ENCODE data around the gene RNF10.
"Not testable (repeated sequence)": the region's sequence is repeated elsewhere in the genome, so short reads cannot be mapped to it uniquely, and the experiment has no call there.

Gene RNF10

DNA sequence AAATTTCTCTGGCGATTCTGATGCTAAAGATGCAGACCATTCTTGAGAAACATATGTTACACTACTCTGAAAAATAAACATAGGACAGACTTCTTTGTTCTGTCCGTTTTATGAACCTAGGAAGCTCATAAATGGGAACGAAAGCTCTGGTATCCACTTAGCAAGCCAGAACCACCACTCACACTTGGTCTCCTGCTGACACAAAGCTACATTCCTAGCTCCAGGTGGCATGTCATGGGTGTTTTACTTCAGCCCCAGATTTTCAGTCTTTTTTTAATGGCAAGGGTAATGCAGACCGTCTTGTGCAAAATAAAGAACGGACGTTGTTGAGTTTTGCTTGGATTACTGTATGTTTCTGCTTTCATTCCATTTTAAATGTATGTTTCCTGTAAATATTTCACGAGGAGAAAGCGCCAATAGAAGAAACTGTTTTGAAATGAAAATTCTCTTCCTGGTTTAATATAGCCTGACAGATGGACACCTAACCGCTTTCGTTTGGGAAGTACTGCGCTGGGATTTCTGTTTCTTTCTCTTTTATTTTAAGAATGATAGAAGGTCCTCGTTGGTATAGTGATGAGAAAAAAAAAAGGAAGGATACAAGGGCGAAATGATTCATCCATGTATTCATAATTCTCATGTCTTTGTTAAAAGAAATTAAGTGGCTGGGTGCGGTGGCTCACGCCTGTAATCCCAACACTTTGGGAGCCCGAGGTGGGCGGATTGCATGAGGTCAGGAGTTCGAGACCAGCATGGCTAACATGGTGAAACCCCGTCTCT lies 4.3 kb upstream of the RNF10 start:
- no peak for DNase-seq

DNA sequence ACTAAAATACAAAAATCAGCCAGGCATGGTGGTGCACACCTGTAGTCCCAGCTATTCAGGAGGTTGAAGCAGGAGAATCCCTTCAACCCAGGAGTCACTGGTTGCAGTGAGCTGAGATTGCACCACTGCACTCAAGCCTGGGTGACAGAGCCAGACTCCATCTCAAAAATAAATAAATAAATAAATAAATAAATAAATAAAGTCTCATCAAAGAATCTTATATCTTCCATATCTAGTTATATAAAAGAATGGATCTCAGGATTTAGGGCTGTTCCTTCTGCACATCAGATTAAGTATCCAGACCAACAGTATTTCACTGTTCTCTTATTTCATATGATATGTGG lies 3.8 kb upstream of the RNF10 start:
- not testable (repeated sequence) for DNase-seq

DNA sequence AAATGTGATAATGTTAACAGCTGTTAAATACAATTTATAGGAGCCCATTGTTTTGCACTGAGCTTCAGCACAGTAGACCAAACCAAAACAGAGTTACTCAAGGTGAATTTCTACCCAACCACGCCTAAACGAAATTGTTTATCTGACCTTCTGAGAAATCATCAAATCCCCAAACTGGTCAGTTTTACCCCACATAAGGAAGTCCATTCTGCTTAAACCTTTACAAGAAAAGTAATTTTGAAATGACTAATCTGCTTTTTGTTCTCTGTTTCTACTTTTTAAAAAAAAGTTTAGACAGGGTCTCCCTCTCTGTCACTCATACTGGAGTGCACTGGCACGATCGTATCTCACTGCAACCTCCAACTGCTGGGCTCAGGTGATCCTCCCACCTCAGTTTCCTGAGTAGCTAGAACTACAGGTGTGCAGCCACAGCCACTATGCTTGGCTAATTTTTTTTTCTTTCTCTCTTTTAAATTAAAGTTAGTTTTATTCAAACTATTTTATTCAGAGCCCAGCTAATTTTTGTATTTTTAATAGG lies 1.4 kb upstream of the RNF10 start:
- no peak for DNase-seq

DNA sequence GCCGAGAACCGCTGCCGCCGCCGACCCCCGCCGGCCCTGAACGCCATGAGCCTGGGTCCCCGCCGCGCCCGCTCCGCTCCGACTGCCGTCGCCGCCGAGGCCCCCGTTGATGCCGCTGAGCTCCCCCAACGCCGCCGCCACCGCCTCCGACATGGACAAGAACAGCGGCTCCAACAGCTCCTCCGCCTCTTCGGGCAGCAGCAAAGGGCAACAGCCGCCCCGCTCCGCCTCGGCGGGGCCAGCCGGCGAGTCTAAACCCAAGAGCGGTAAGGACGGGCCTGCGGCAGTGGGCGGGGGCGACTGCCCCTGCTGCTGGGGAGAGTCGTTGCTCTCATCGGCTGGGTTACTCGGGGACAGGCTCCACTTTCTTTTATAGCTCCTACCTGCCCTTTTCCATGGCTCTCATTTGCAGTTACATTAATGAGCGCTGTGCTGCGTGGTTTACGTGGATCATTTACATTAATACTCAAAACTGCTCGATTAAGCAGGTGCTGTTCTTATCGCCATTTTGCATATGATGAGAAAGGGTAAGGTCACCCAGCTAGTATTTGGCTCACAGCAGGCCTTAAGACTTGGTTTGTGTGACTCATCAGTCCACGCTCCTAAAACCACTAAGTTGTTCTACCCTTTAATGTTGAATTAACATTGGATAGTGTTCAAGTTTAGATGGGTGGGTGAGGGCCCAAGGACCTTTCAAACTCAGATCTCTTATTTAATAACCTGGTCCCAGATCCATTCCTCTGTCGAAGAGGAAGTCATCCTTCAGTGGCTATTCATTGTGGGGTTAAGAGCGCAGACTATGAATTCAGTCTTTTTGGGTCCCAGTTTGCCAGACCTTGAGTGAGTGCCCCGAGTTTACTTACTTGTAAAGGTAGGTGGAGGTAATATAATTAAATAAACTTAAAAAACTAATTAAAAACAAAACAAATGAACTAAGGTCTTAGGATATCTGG lies 823 bp downstream of the RNF10 start:
- DNase-seq = no peak

DNA sequence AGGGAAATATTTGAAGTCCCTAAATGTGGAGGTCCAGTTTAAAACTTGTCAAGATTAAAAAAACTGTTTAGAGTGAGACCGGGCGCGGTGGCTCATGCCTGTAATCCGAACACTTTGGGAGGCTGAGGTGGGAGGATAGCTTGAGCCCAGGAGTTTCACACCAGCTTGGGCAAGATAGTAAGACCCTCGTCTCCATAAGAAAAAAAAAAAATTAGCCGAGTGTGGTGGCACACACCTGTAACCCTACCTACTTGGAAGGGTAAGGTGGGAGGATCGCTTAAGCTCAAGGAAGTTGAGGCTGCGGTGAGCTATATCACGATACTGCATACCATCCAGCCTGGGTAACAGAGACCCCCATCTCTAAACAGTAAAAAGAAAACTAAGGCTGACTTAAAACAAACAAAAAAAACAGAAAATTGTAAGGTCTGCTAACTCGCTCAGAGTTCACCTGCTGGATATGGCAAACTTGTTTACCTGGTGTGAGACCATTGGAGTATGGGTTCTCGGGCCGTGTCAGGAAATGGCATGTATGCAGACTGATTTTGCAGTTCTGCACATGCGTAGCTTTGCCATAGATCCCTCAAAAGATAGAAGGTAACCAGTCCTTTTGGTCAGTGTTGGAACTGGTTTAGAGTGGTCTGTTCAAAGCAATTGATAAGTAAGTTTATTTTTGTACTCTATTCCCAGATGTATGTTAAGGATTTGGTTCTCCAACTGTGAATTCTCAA lies 2.1 kb downstream of the RNF10 start:
- no peak for DNase-seq

DNA sequence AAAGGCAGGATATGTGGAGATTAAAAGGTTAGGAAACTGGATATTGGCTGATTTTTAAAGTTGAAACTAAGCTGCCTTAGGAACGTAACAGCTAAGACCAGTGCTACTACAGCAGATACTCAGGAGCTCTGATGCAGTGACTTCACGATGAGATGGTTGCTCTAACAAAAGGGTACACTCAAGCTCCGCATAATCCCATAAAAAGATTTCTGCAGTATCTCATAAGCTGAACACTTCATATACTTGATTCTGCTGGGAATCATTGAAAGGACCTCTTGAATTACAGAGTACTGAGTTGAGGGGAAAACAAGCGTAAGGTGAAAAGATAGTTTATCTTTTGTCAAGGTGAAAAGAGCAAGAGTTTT lies 3.7 kb downstream of the RNF10 start:
- no peak for DNase-seq

DNA sequence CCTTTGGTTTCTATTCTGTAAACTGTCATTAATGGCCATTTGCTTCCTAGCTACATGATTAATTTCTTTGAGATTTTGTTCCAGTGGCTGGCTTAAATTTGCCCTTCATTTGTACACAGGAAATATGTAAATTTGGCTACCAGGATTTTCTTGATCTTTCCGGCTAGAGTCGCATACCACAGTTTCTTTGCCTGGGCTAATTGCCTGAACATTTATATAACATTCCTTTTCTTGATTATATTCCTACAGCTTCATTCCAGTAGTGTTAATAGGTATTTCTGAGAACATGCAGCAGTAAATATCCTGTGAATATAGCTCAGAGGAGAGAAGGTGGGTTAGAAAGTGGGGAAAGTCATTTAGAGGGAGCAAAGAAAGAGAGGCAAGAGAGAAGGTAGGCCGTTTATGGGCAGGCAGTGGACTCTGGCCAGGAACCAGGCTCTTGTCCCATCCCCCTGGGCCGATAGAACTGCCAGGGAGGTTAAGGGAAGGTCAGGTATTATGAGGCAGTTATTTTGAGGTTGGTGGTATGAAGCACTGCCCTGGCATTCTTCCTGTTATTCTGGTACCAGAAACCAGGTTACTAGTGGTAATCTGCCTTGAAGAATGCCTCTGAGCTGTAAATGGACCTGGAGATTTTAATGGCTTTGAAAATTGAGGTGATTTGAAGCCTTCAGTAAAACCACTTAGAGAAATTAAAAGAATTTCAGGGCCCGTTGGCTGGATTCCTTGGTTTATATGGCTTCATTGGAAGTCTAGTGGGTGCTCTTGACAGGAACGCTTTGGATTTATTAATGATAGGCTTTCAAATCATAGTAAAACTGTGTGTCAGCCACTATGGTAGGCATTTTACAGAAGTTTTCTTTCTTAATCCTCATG lies 4.4 kb downstream of the RNF10 start:
- DNase-seq = no peak

DNA sequence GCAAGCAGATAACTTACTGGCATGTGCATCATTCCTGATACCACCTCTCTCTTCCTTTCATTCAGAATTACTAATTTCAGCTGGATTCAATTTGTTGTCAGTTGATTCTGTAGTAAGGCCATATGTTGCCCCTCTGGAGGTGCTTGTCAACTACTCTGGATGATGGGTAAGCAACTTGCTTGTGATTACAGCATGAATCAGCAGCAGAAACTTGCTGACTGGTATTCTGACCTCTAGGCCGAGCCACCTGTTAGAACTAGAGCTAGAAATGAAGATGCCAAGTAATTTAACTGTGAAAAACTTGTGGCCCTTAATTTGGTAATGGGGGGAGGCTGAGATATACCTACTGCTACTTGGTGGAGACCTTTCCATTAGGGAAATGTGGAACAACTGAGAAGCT lies 5.1 kb downstream of the RNF10 start:
- no peak for DNase-seq

DNA sequence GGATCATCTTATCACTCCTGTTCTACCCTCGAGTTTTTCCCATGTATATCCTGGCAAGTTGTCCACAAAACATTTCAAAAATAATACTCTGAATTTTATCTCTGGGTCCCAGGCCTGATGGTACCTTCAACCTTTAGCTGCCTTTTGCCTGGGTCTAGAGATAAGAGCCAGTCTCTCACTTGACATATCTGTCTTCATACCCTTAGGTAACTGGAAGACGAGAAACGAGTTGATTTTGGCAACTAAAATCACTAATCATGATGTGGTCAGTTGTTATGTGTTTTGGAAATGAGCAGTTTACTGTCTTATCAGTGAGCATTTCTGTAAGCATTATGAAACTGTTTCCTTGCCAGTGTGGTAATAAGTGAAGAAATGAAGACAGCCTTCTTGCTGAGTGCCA lies 6.3 kb downstream of the RNF10 start:
- DNase-seq = no peak

DNA sequence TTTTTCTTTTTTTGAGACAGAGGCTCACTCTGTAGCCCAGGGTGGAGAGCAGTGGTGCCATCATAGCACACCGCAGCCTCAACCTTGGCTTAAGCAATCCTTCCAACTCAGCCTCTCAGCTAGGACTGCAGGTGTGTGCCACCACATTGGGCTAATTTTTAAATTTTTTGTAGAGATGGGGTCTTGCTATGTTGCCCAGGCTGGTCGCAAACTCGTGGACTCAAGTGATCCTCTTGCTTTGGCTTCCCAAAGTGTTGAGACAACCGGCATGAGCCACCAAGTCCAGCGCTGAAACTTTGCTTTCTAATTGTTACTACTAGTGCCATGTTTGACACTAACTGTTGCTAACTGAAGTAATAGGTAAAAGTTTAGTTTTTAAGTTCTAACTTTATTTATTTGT lies 8.0 kb downstream of the RNF10 start:
- no peak for DNase-seq

DNA sequence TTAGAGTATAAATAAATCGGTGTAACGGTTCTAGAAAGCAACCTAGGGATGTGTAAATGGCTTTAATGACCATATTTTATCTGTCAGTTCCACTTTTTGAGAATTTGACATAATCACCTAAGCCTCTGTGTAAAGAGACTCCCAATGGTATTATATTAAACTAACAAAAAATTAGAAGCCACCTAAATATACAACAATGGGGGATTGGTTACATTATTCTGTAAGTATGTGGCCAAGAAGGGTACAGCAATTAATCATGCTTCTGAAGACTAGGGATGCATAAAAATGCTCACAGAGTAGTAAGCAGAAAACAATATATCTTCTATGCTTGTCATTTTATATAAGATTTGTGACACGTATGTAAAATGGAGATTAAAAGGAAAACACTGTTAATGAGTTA lies 10.5 kb downstream of the RNF10 start:
- no peak for DNase-seq

DNA sequence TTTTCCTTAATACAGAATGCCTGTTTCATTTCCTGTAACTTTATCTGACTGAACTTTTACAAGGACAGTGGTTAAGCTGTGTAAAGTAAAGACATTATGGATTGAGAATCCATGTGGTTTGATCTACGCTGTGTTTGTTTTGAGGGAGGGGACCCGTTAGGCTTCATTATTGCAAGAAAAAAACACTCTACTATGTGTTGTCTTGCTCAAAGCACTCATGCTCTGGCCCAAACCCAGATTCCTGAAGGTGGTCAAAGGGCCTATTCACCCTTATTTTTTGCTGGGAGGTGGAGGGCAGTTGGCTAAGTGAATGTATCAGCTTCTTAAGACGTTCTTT lies 11.9 kb downstream of the RNF10 start:
- no peak for DNase-seq

DNA sequence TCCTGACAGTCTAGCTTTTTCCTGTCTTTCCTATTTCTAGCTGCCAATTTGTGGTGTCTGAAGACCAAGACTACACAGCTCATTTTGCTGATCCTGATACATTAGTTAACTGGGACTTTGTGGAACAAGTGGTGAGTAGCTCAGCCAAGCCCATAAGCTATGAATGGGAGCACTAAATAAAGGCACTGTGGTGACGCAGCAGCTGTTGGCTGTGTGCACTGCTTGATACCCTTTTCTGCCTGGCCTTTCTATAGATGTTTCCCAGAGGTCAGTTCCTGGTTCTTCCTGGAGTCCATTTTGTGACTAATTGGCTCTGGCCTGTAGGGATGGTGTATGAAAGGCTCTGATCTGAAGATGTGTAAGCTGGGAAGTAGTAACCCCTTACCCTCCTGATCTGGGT lies 20.5 kb downstream of the RNF10 start:
- no peak for DNase-seq

DNA sequence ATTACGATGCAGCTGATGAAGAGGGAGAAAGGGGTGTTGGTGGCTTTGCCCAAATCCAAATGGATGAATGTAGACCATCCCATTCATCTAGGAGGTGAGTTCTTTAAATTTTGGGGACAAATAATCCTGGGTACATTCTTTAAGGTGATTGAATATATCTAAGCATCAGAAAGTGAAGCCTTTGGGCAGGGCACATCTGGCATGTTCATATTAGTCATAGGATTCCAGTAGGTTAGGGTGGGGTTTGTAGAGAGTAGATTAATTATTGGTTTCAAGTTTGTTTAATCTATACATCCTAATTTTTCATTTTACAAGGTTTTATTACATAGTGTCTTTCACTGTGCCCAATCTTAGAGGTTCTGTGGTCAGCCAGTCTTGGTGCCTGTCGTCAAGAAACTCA lies 23.4 kb downstream of the RNF10 start:
- DNase-seq = no peak

DNA sequence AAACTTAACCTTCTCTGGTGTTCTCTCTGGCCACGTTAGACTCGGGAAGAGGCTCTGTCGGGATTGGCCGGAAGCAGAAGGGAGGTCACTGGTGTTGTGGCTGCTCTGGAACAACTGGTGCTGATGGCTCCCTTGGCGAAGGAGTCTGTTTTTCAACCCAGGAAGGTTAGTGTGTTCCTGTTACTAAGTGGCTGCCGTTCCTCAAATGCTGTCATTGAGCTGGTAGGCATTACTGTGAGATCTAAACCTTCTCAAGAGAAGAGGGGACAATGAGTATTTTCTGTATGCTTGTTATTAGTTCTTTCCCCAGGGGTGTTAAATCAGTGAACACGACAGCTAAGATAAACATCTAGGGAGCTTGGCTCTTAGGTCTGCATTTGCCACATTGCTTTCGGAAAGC lies 28.8 kb downstream of the RNF10 start:
- DNase-seq = no peak

DNA sequence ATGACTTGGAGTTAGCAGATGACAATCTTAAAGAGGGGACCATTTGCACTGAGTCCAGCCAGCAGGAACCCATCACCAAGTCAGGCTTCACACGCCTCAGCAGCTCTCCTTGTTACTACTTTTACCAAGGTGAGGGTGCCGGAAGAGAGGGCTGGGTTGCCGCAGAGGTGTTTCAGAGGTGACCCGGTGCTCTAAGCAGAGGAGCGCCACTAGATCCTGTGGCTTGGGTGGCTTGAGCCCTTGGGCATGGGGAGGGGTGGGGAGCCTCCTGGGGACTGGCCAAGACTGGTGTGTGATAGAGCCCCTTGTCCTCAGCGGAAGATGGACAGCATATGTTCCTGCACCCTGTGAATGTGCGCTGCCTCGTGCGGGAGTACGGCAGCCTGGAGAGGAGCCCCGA lies 29.3 kb downstream of the RNF10 start:
- DNase-seq = no peak

DNA sequence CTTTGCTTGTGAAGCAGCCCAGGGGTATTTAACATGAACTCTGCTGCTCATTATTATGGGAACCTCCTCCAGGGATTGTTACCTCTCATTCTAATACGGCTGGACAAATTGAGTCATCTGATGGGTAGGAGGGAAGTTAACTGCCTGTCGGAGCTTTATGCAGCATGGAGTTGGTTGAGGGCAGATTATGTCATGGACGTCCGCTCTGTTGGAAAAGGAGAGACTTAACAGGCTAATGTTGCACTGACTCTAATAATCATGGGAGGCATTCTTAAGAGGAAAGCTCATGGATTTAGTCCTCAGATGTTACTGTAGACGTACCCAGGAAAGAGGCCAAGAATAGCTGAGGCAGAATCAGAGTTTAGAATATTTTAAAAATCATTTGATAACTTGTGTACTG lies 37.1 kb downstream of the RNF10 start:
- no peak for DNase-seq

DNA sequence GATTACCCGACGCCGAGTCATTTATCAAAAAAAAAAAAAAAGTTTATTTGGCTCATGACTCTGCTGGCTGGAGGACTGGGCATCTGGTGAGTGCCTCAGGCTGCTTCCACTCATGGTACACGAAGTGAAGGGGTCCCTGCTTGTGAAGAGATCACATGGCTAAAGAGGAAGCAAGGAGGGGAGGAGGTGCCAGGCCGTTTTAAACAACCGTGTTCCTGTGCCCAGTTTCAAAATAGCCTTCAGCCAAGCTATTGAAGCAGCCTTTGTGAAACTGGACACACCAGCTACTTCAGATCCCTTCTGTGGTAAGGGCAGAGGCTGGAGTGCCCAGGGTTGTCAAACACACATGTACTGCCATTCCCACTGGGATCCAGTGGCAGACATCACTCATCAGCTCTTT lies 39.4 kb downstream of the RNF10 start:
- no peak for DNase-seq

DNA sequence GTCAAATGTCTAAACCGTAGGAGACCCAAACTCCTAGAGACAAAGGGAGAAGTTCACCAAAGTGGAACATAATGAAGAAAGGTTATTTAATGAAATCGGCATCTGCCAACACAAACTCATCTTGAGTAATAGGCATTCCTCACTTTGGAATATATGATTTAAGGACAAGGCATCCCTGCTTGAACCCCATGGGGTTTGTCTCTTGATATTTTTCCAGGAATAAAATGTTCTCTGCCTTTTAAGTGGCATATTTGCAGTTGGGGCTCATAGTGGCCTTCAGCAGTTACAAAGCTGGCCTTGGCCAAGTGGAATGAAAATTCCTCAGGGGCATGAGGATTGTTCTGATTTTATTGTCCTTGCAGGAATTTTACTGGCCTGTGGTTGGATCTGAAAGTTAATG lies 40.0 kb downstream of the RNF10 start:
- DNase-seq = no peak

DNA sequence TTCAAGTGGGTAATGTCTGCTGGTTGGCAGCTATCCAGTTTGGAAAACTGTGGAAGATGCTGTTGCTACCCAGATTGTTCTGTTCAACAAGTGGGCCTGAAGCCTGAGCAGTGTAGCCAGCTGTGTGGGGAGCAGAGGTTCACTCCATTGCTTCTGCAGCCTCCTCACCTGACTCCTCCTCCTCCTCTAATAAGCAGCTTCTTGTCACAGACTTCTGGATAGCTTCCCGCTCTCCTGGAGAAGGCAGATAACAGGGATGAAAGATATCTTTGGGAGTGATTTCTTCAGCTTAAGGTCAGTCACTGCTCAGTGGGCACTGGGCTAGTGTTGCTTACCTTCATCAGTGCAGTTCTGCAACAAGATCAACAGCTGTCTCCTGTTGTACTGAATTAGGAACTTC lies 45.0 kb downstream of the RNF10 start:
- DNase-seq = no peak

DNA sequence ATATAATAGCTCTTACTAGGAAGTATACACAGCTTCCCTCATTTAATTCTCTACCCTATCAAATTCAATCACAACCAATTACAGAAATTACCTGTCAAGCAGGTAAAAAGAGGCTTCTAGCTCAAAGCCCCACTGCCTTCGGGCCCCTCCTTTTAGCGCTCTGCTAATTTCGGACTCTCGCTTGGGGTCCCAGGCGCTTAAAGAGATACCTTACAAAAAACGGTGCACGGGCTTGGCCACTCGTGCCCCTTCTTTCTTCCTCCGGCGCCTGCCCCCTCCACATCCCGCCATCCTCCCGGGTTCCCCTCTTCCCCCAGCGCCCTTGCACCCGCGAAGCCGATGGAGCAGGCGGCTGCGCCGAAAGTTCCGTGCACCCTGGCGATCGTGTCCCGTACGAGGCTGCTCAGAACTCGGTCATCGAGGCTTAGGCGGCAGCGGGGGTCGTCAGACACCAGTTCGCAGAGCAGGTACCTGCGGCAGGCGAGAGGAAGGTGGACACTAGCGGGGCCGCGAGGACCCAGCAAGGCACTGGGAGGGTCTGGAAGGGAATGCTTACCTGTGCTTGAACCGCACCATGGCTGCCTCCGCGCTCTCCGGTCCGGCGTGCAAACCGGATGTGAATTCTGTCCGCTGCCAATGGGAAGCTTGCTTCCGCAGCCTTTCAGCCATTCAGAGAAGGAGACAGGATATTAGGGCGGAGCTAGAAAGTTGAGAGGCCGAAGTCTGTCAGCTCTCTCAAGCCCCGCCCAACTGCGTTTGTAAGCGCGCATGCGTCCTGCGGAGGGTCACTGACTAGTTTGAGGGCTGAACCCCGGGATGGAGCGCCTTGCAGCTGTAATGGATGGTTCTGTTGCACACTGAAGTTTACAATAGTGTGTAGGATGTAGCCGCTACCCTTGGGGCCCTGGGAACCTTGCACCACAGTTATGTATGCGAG lies 46.9 kb downstream of the RNF10 start, which contains the start of gene POP5:
POP5 (minus strand) TSS at position 616 of the 937 bp plus-strand sequence; CDS start at position 576, 40 bp downstream.
- peak; percentile 92 for DNase-seq

All from retina (tissue), 1 donor.